GM10248 (cell line): Measurements from ENCODE around the gene KIF3A.

Experiments used
- CTCF ChIA-PET: fragments of 300-600 bp; sonication (Branson Sonifier 250); formaldehyde crosslinking; extraction: SDS; loops from one replicate; lab custom pipeline; 2021; ENCODE audit warnings: antibody characterized with exemption; lab: Yijun Ruan, JAX
- POLR2A ChIA-PET: fragments of 350-650 bp; sonication (Branson Sonifier 250); formaldehyde crosslinking; extraction: SDS; loops from one replicate; lab custom pipeline; 2020; ENCODE audit warnings: antibody characterized with exemption; lab: Yijun Ruan, JAX
- DNase-seq: peaks from one replicate; pipeline ENCODE4 v3.0.0; 2012; ENCODE audit errors: extremely low spot score
- TF ChIP-seq, protein P1 (sequence below): IDR thresholded peaks from 2 replicates; pipeline ENCODE4 v1.5.1; 2012; ENCODE audit warnings: mild to moderate bottlenecking, low read depth; ENCODE audit errors: extremely low read depth, missing control alignments, control extremely low read depth

KIF3A gene

DNA sequence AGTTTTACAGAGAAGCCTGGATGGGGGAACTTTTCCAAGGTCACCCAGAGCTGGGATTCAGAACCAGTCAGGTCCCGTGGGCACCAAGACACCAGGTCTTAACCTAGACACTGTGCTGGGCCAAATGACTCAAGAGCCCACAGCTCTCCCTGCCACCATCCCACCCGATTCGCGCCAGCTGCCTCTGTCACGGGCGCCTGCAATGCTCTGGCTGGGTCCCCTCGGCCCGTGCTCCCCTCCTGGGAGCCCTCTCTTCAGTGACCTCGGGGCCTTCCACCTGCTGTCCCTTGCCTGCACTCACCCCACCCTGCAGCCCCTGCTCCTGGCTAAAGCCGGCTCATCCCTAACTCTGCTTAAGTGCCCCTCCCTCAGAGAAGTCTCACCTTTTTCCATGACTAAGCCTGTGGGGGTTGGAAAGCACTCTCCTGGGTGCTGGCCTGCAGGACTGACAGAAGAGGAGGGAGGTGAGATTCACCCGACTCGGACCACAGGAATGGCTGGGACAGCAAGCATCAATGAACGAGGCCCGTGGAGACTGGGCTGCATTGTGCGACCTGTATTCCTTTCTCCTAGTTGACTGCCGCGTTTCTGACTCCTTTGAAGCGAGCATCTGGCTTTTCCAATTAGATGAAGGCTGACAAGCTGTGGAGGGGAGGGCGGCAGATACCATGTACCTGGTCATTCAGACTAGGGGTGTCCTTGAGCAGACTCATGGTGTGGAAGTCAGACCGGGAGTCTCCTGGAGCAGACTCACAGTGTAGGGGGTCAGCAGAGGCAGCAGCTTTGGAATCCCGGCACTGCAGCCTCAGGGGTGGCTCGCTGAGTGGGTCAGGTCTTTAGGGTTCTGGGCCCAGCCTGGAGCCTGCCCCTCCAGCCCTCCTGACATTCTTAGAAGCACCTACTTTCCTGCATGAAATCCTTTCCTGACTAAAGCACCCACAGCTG, 69.3 kb downstream of the KIF3A start:
- no peak for DNase-seq
- TF ChIP-seq, protein P1, sequence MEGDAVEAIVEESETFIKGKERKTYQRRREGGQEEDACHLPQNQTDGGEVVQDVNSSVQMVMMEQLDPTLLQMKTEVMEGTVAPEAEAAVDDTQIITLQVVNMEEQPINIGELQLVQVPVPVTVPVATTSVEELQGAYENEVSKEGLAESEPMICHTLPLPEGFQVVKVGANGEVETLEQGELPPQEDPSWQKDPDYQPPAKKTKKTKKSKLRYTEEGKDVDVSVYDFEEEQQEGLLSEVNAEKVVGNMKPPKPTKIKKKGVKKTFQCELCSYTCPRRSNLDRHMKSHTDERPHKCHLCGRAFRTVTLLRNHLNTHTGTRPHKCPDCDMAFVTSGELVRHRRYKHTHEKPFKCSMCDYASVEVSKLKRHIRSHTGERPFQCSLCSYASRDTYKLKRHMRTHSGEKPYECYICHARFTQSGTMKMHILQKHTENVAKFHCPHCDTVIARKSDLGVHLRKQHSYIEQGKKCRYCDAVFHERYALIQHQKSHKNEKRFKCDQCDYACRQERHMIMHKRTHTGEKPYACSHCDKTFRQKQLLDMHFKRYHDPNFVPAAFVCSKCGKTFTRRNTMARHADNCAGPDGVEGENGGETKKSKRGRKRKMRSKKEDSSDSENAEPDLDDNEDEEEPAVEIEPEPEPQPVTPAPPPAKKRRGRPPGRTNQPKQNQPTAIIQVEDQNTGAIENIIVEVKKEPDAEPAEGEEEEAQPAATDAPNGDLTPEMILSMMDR, result no peak
- ChIA-PET CTCF (interaction anchor here (1.3 to 10.7 kb wide), 3 partner anchors 8 to 40 kb away, joined by 3 to 78 read pairs (median 3); partner anchors contain the start of gene IL4), POLR2A (no interaction called here)

DNA sequence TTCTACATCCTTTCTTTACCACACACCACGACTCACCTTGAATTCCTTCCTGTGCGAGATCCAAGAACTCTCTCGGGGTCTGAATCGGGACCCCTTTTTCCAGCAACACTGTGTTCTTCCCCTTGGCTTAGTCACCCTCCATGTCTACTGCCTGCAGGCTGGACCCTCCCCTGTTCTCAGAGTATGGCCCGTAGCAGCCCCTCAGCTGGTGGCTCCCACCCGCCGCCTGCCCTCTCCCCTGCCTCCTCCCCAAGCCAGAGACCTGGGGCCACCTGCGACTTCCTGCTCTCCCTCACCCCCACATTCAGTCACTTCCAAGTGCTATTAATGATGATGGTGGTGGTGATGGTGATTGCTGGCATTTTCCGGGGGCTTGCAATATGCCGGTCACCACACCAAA, 70.0 kb downstream of the KIF3A start:
- DNase-seq, result no peak
- ChIA-PET POLR2A (no interaction called here), CTCF (interaction anchor here (0.9 to 10.7 kb wide), 5 partner anchors 8 to 153 kb away, joined by 3 to 78 read pairs (median 3); partner anchors contain the start of gene IL4)
- TF ChIP-seq, protein P1, result no peak

DNA sequence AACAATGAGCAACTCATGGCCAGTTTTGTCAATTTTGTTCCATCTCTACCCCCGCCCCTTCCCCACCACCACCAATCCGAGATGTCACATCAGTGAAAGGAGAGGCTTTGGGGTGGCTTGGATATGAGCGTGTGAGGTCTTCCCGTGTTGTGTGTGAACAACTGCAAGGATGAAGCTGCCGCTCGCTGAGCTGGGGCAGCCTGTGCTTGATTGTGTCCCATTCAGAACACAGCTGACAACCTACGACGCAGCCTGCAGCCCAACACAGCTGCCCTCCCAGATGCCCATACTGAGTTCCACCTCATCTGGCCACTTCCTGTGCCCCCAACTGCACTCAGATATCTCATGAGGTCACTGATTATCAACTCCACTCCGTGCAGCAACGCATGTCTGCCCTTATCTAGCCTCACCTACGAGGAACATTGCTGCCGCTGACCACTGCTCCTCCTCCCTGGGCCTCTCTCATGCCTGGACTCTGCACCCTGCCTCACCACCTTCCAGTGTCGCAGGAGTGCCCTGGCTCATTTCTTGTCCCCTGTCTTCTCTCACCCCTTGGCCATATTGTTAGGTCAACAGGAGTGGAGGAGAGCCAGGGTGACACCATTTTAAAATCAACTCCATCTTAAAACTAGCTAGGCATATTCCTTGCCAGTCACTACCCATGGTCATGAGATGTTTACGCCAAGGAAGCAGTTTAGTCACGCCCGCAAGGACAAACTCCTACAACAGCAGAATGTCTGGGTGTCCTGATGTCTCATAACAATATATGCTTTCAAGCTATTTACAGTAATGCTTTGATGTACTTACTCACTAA, 70.8 kb downstream of the KIF3A start:
- ChIA-PET CTCF (interaction anchor here (0.6 to 10.7 kb wide), 5 partner anchors 9 to 154 kb away, joined by 3 to 78 read pairs (median 3); partner anchors contain the start of gene IL4), POLR2A (no interaction called here)
- no peak for DNase-seq
- TF ChIP-seq, protein P1, result no peak

DNA sequence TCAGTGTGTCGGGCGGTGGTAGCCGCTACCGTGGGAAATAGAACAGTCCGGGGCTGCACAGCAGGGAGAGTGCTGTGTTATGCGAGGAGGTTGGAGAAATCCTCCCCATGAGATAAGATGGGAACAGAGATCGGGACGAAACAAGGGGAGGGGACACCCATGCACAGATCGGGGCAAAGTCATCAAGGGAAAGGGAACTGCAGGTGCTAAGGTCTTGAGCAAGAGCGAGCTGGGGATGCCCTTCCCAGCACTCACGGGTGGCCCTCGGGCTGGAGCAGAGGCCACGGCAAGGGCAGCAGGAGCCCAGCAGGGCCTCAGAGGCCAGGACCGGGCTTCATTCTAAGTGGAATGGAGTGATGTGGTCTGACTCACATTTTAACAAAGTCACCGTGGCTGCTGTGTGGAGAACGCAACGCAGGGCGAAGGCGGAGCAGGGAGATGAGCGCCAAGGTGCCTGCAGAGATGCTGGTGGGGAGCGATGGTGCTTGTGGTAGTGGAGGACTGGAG, 71.7 kb downstream of the KIF3A start:
- CTCF ChIA-PET, result interaction anchor here (10.7 kb wide), 1 partner anchor 10 kb away, joined by 78 read pairs; the partner anchor contains the start of gene IL4
- no peak for DNase-seq
- POLR2A ChIA-PET, result interaction anchor here (3.4 kb wide), 1 partner anchor 9 kb away, joined by 21 read pairs; the partner anchor contains the start of gene IL4
- TF ChIP-seq, protein P1, result no peak

DNA sequence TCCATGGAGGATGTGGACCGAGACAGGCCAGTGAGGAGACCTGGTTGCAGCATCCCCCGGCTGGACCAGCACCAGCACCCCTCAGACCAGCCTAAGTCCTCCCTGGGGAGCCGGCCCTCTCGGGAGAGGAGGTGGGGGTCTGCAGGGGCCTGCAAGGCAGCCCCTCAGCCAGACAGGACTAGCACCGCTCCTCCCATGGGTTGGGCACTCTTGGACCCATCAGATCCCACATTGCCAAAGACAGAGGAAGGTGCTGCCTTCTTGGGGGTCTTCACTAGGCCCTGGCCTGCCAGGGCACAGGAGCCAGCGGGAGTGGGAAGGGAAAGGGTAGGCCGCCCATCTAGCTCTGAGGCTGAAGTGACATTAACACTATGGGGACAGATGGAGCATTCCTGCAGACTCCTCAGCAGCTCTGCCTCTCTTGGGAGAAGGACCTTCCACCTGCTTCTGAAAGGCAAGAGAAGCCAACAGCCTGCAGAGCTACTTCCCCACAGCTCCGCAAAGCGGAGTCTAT, 72.6 kb downstream of the KIF3A start:
- POLR2A ChIA-PET, result interaction anchor here (3.4 kb wide), 1 partner anchor 10 kb away, joined by 21 read pairs; the partner anchor contains the start of gene IL4
- CTCF ChIA-PET, result interaction anchor here (1.1 to 10.7 kb wide), 5 partner anchors 11 to 159 kb away, joined by 3 to 78 read pairs (median 4); partner anchors contain the start of gene IL4
- TF ChIP-seq, protein P1, result no peak
- no peak for DNase-seq
